Measurements from ENCODE around the gene CLDN22. TPM values are rescaled to one million over a fixed set of nuclear protein-coding genes. Genes with fewer than 3 reads are reported as not detected.

The CLDN22 gene
- total and polyA plus RNA-seq, 9 of the 15 experiments (the other 6 are each of a cell fraction or from before 2014, with no cell fraction given), result 0.21 TPM; not detected in 8

DNA sequence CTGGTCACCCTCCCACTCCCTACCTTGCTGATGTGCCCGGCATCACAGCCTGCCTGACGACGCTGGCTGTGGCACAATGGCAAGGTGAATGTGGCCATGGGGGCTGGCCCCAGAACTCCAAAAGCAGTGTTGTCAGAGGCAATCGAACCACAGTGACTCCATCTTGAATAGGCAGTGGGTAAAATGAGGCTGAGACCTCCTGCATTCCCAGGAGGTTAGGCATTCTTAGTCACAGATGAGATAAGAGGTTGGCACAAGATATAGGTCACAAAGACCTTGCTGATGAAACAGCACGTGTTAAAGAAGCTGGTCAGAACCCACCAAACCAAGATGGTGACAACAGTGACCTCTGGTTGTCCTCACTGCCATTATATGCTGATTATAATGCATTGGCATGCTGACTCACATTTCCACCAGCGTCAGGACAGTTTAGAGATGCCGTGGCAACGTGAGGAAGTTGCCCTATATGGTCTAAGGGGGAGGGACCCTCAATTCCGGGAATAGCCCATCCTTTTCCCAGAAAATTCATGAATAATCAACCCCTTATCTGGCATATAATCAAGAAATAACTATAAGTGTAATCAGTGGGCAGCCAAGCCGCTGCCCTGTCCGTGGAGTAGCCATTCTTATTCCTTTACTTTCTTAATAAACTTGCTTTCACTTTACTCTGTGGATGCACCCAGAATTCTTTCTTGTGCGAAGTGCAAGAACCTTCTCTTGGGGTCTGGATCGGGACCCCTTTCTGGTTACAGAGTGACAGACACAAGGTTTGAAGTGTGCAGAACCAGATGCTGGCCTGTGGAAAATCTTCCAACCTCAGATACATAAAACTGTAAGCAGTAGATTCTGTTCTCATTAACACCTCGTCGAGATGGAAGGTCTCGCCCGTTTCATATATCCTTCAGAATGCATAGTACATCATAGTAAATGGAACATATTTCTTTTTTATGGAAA lies 28.9 kb upstream of the CLDN22 start (continued):
- TF ChIP-seq HBP1 (CRISPR knock-in tag; IDR thresholded peaks at IDR 0.05) (peak; percentile 99), CXXC5 (CRISPR knock-in tag; IDR thresholded peaks at IDR 0.05) (peak; percentile 97), PTBP1 (IDR thresholded peaks at IDR 0.05; ENCODE audit: low read depth, low read length) (no peak), CHD4 (IDR thresholded peaks at IDR 0.05; ENCODE audit: insufficient read depth, insufficient replicate concordance, low read depth, low read length, poor library complexity, severe bottlenecking) (no peak), ZNF77 (CRISPR knock-in tag; IDR thresholded peaks at IDR 0.05) (peak; percentile 90), ZNF253 (CRISPR knock-in tag; conservative IDR thresholded peaks at IDR 0.05) (peak; percentile 97), OTX1 (CRISPR knock-in tag; IDR thresholded peaks at IDR 0.05) (peak; percentile 100), PHB2 (IDR thresholded peaks at IDR 0.05; ENCODE audit: low read depth) (no peak), CEBPG (CRISPR knock-in tag; IDR thresholded peaks at IDR 0.05) (peak; percentile 62), CEBPG (tag; conservative IDR thresholded peaks at IDR 0.05 in 1 of 2, IDR thresholded peaks at IDR 0.05 in 1 of 2) (peak; percentile 73 to 85; a peak in 3 of 4 replicates), CREM (IDR thresholded peaks at IDR 0.05; ENCODE audit: low read depth) (no peak; the same call in 1 of the 2 replicates), ZNF830 (CRISPR knock-in tag; IDR thresholded peaks at IDR 0.05) (peak; percentile 100), ZFX (CRISPR knock-in tag; IDR thresholded peaks at IDR 0.05) (no peak), ZBED1 (IDR thresholded peaks at IDR 0.05) (peak; percentile 36; the same call in 1 of the 2 replicates), NR3C1 (CRISPR knock-in tag; IDR thresholded peaks at IDR 0.05) (no peak), NCOA2 (IDR thresholded peaks at IDR 0.05; ENCODE audit: partially characterized antibody in 2 of 2) (no peak), TAF15 (IDR thresholded peaks at IDR 0.05; ENCODE audit: low read depth, low read length) (no peak), ZNF347 (CRISPR knock-in tag; IDR thresholded peaks at IDR 0.05; ENCODE audit: low read depth) (peak; percentile 99), TBP (optimal IDR thresholded peaks at IDR 0.05; ENCODE audit: low read depth, low read length) (peak; percentile 75), HNRNPH1 (optimal IDR thresholded peaks at IDR 0.05; ENCODE audit: low read depth, low read length) (no peak), BRD9 (IDR thresholded peaks at IDR 0.05; ENCODE audit: low read depth, partially characterized antibody) (no peak), NR2C2 (CRISPR knock-in tag; IDR thresholded peaks at IDR 0.05) (peak; percentile 78; the same call in 1 of the 2 replicates), NR2C2 (tag; IDR thresholded peaks at IDR 0.05) (peak; percentile 96), MCM7 (IDR thresholded peaks at IDR 0.05) (no peak), ZNF175 (CRISPR knock-in tag; IDR thresholded peaks at IDR 0.05; ENCODE audit: low read depth) (peak; percentile 100), ZNF146 (CRISPR knock-in tag; IDR thresholded peaks at IDR 0.05; ENCODE audit: unreplicated experiment) (no peak), ZNF644 (tag; IDR thresholded peaks at IDR 0.05; ENCODE audit: low read depth) (peak; percentile 100)
- TF ChIP-seq, protein P1, sequence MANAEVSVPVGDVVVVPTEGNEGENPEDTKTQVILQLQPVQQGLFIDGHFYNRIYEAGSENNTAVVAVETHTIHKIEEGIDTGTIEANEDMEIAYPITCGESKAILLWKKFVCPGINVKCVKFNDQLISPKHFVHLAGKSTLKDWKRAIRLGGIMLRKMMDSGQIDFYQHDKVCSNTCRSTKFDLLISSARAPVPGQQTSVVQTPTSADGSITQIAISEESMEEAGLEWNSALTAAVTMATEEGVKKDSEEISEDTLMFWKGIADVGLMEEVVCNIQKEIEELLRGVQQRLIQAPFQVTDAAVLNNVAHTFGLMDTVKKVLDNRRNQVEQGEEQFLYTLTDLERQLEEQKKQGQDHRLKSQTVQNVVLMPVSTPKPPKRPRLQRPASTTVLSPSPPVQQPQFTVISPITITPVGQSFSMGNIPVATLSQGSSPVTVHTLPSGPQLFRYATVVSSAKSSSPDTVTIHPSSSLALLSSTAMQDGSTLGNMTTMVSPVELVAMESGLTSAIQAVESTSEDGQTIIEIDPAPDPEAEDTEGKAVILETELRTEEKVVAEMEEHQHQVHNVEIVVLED (CRISPR knock-in tag; IDR thresholded peaks at IDR 0.05), result peak; percentile 89

Data from K562 (cell line).